Measurements from ENCODE around the gene PRKG1.

Gene PRKG1

GRCh38 chr10:51980752-51981151 is 906.5 kb downstream of the PRKG1 start:
- DNase-seq (ENCODE audit: low read depth, low spot score): no peak

DNA sequence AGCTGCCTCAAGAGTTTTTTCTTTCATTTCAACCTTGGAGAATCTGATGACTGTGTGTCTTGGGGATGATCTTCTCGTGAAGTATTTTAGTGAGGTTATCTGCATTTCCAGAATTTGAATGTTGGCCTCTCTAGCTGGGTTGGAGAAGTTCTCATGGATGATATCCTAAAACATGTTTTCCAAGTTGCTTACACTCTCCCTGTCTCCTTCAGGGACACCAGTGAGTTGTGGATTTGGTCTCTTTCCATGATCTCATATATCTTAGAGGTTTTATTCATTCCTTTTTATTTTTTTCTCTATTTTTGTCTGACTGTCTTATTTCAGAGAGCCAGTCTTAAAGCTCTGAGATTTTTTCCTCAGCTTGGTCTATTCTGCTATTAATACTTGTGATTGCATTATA is 907.4 kb downstream of the PRKG1 start:
- DNase-seq (ENCODE audit: low read depth, low spot score): no peak

- DNase-seq (ENCODE audit: low read depth, low spot score): no peak
Observed at GRCh38 chr10:51983481-51983880, 909.2 kb downstream of the PRKG1 start.

DNA sequence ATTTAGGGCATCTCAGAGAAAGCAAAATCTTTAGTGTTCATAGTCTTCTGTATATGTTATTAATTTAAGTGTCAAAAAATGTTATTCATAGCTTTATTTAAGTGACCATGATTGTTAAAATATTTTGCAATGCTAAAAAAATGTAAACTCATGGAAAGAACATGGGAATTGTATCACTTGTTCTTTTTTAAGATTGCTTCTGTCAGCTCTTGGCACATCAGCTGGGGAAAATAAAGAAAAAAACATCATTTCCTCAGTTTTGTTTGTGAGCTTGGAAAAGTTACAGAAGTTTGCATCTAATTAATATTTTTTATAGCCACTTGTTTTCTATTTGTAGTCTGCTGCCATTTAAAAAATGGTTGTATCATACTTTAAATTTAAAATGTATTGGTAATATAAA is 911.0 kb downstream of the PRKG1 start:
- DNase-seq (ENCODE audit: low read depth, low spot score): no peak

GRCh38 chr10:51986516-51986915 is 912.2 kb downstream of the PRKG1 start:
- DNase-seq (ENCODE audit: low read depth, low spot score): no peak

- no peak for DNase-seq (ENCODE audit: low read depth, low spot score)
Observed at GRCh38 chr10:51993475-51993874, 919.2 kb downstream of the PRKG1 start.

DNA sequence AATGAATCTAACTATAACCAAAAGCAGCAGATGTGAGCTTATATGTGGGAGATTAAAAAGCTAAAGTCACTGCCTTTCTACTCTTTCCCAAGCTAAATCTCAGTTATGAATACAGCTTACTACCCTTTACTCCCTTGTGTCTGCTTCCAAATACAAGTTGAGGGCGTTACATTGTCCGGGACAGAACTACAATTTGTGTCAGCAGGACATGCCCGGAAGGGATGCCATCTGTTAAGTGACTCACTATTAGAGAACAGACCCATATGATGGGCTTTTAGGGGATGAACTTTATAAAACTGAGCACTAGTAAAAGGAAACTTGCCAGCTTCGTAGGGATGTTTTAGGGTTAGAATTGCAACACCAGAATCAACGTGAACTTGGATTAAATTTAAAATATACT is 924.8 kb downstream of the PRKG1 start:
- DNase-seq (ENCODE audit: low read depth, low spot score): no peak

DNA sequence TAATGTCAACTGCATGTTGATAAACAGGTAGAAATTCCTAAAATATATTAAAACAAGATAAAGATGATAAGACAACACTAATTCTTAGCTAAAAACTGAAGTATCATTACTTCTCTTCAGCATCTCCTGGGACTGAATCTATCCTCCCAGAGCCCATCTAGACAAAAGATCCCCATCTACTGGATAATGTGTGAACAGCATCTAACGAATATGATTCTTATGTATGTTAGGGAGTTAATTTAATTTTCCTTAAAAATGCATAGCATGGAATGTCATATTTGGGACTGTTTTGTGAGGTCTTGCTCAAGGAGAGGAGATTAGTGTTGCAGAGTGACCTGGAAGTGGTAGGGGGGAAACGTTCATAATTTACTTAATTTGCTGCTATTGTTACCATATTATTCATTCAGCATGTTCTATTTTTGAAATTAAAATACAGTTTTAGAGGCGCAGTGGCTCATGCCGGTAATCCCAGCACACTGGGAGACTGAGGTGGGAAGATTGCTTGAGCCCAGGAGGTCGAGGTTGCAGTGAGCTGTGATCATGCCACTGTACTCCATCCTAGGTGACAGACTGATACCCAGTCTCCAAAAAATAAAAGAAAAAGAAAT is 930.2 kb downstream of the PRKG1 start:
- DNase-seq (ENCODE audit: low read depth, low spot score): no peak

GRCh38 chr10:52007091-52007490 is 932.8 kb downstream of the PRKG1 start:
- no peak for DNase-seq (ENCODE audit: low read depth, low spot score)

- no peak for DNase-seq (ENCODE audit: low read depth, low spot score)
Observed at GRCh38 chr10:52011118-52011517, 936.8 kb downstream of the PRKG1 start.

DNA sequence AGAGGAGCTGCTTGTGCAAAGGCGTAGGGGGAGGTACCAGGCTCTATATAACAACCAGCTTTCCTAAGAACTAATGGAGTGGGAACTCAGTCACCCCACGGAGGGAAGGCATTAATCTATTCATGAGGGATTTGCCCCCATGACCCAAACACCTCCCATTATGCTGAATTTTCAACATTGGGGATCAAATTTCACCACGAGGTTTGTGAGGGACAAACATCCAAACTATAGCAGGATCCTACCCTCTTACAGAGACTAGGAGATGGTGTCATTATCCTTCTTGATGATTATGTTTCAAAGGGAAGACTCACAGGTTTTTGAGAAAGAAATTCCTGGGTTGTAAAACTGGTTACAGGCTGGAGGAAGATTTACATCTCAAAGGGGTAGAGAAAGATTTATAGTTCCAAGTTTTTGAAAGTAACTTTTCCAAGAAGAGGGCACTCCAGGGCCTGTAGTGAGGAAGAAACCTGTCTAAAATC is 944.8 kb downstream of the PRKG1 start:
- no peak for DNase-seq (ENCODE audit: low read depth, low spot score)

DNA sequence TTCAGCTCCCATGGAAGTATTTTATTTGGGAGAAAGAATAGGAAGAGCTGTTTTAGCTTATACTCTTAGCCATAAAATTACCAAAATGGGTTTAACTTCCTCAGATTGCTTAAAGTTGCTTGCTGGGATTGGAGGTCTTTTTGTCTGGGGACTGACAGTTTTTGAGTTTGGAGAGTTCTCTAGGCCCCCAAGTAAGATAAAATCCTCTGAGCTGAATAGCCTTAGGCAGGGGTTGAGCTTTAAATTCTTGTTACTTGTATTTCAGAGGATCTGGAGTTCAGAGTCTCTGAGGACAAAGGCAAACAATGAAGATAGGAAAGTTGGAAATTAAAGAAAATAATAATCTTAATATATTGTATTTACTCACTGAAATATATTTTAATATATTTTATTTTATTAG is 945.4 kb downstream of the PRKG1 start:
- DNase-seq (ENCODE audit: low read depth, low spot score): no peak

- no peak for DNase-seq (ENCODE audit: low read depth, low spot score)
Observed at GRCh38 chr10:52020173-52020572, 945.9 kb downstream of the PRKG1 start.

GRCh38 chr10:52020702-52021101 is 946.4 kb downstream of the PRKG1 start:
- no peak for DNase-seq (ENCODE audit: low read depth, low spot score)

GRCh38 chr10:52027055-52027705 is 952.9 kb downstream of the PRKG1 start:
- no peak for DNase-seq (ENCODE audit: low read depth, low spot score)

DNA sequence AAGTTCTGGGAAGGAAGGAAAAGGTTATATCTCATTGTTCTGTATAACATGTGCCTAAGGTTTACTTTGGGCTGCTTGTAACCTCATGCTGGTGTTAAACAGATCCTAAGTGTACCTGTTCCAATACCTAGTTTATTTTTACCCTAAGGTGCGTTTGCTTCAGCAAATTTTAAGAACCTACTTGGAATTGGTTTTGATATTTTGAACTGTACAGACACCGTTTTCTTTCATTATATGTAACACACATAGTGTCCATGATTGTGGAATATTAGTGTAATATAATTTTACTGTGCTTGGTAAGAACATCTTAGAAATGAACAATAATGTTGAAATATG is 954.2 kb downstream of the PRKG1 start:
- DNase-seq (ENCODE audit: low read depth, low spot score): no peak

DNA sequence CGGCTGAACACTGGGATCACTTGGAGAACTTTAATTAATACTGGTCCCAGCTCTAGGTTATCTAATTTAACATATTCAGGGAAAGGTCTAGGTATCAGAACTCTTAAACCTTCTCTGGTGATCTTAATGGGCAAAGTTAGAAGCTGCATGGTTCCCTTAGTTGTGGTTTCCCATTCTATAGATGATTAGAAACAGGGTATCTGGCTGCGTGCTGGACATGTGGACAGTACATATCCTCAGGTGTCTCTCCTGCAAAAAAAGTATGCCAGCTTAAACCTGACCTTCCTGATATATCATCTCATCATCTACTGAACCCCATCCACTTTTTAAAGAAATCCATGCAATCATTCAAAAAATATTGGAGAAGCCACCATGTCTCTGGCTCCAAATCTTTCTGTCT is 955.3 kb downstream of the PRKG1 start:
- DNase-seq (ENCODE audit: low read depth, low spot score): no peak

- DNase-seq (ENCODE audit: low read depth, low spot score): no peak
Observed at GRCh38 chr10:52030051-52030790, 955.9 kb downstream of the PRKG1 start.

DNA sequence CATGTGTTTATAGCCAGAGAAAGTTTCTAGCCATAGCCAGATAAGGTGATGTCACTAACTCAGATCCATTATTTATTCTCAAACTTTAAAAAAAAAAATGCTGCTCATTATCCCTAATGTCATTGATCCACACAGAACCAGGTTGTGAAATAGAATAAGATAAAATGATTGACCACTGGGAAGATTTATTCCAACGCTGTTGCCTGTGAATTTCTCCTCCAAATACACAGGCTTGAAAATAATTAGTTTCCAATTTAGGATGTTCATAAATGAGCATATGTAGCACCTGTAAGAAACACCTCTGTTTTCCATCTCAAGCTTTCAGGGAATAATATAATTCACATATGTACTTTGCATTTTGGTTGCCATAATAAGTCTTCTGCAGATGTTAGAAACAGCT is 956.7 kb downstream of the PRKG1 start:
- DNase-seq (ENCODE audit: low read depth, low spot score): no peak

DNA sequence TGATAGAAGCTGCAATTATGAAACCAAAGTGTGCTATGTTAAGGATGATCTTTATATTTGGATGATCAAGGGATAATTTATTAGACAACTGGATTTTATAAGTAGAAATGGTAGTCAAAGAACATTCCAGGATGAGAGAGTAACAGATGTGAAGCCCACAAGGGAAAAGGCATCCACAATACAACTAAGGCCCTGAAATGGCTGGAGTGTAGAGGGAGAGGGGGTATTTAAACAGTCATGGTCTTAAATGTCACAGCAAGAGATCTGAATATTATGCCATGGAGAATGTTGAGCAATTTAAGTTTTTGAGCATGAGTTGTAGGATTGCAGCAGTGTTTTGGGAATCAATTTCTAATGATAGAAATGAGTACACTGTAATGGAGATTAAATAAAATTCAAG is 957.5 kb downstream of the PRKG1 start:
- DNase-seq (ENCODE audit: low read depth, low spot score): no peak

DNA sequence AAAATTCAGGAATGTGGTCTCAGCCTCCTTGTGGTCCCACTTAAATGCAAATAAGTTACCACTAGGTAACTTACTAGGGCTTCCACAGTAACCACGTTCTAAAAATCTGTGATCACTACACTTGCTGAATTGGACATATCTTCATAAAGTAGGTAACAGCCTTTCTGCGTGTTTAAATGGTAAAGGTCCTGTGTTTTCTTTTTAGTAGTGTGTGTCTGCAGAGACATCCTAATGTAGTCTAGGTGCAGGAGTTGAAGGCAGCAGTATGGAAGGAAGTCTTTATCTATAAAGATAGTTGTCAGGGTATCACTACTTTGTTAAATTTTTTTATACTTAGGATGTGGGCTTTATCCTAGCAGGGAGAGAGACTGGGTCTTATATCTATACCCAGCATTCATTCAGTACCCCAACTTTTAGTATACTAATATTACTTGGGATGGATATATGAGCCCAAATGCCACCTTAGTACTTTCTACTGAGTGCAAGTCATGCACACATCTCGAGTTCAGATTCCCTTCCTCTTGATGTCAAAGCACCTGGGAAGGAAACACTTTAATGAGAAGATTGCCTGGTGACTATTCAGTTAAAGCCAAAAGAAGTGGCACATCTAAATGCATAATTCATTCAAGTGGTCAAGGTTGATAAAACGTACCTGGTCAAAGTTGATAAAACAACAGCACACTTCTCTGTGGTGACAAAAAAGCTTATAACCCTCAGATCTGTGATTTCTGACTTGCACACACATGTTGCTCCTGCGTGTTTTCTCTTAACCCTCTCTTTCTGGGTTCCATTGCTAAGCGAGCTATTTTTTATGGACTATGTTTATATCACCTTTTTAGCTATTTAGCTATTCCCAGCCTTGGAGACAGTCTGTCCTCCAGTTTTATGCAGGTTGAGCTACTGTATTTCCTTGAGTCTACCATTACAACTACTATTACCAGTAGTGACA is 958.7 kb downstream of the PRKG1 start:
- DNase-seq (ENCODE audit: low read depth, low spot score): no peak
